Endothelial cell of umbilical vein (primary cell): ENCODE data around the gene TRPC5OS. TPM values are rescaled to one million over a fixed set of nuclear protein-coding genes. Genes with fewer than 3 reads are reported as not detected.

ENCODE experiments used
- BruUV-seq: library from RNA; stranded (reverse); fragments of 400-500 nt; replicated peaks from 2 replicates; lab custom pipeline; 2021; lab: Mats Ljungman, UMichigan
- CTCF ChIA-PET: fragments of 300-600, 350-600 bp; sonication (Branson Sonifier 250); formaldehyde crosslinking; loops from one replicate; lab custom pipeline; 2021; ENCODE audit warnings: antibody characterized with exemption, inconsistent platforms; lab: Charles Lee
- POLR2A ChIA-PET: fragments of 300-600, 350-600 bp; sonication (Branson Sonifier 250); formaldehyde crosslinking; loops from one replicate; lab custom pipeline; 2021; ENCODE audit warnings: antibody characterized with exemption, inconsistent platforms; lab: Charles Lee
- DNase-seq: peaks from one replicate; pipeline ENCODE4 v3.0.0-alpha.2; 2011; ENCODE audit warnings: low read depth, low spot score
- FAIRE-seq: peaks from 2 replicates; lab custom pipeline; 2011; peaks lifted over from hg19 to GRCh38; lab: Jason Lieb, UNC
- H2AFZ ChIP-seq: 2 replicates; pipeline ENCODE4 v1.6.0; 2012; ENCODE audit warnings: low read depth, low read length, control low read depth, inconsistent platforms
- H3K27ac ChIP-seq: 2 replicates; pipeline ENCODE4 v1.5.1; 2011; ENCODE audit warnings: low read depth, mild to moderate bottlenecking, control low read depth, low read length, moderate library complexity; ENCODE audit not compliant: insufficient read depth
- H3K27me3 ChIP-seq, 2 experiments: 2 replicates each; pipeline versions ENCODE4 v1.6.0 to v1.6.1; 2011; ENCODE audit warnings: low read length in 2 of 2, mixed read lengths in 1 of 2; ENCODE audit not compliant: control insufficient read depth in 2 of 2, insufficient read depth in 2 of 2
- H3K36me3 ChIP-seq, 2 experiments: 2 replicates in 1 of 2; 3 replicates in 1 of 2; pipeline ENCODE4 v1.5.1; 2011; ENCODE audit warnings: low read length in 2 of 2, mild to moderate bottlenecking in 1 of 2, moderate library complexity in 1 of 2; ENCODE audit not compliant: control insufficient read depth in 2 of 2, insufficient read depth in 2 of 2; ENCODE audit errors: extremely low read depth in 1 of 2
- H3K4me1 ChIP-seq: 3 replicates; pipeline ENCODE4 v1.5.1; 2011; ENCODE audit warnings: mild to moderate bottlenecking, low read length; ENCODE audit not compliant: control insufficient read depth, insufficient read depth; ENCODE audit errors: extremely low read depth
- H3K4me2 ChIP-seq: 2 replicates; pipeline ENCODE4 v1.6.1; 2011; ENCODE audit warnings: low read length, control low read depth, mixed read lengths; ENCODE audit not compliant: insufficient read depth
- H3K4me3 ChIP-seq, 3 experiments: fragments of 200-600 bp in 1 of 3; sonication (generic), shearing (Covaris generic) in 1 of 3; replicated peaks in 1 of 3; 2 replicates each; pipeline ENCODE4 v1.5.1; 2011 to 2016; ENCODE audit warnings: control low read depth in 3 of 3, low read length in 3 of 3, mild to moderate bottlenecking in 2 of 3, inconsistent platforms in 1 of 3, low read depth in 1 of 3, moderate library complexity in 1 of 3; ENCODE audit not compliant: insufficient read depth in 1 of 3
- H3K79me2 ChIP-seq: 2 replicates; pipeline ENCODE4 v1.6.0; 2012; ENCODE audit warnings: low read length, inconsistent platforms; ENCODE audit not compliant: control insufficient read depth, insufficient read depth
- H3K9ac ChIP-seq: replicated peaks from 2 replicates; pipeline ENCODE3; 2011; ENCODE audit warnings: low read length, control low read depth; ENCODE audit not compliant: insufficient read depth; ENCODE audit errors: extremely low read depth
- H3K9me1 ChIP-seq: replicated peaks from 3 replicates; pipeline ENCODE4 v1.6.0; 2011; ENCODE audit warnings: mild to moderate bottlenecking, low read length; ENCODE audit not compliant: control insufficient read depth, insufficient read depth; ENCODE audit errors: extremely low read depth
- H3K9me3 ChIP-seq: replicated peaks from 2 replicates; pipeline ENCODE4 v1.5.1; 2012; ENCODE audit warnings: low read length, inconsistent platforms; ENCODE audit not compliant: control insufficient read depth, insufficient read depth
- H4K20me1 ChIP-seq: replicated peaks from 2 replicates; pipeline ENCODE3; 2011; ENCODE audit warnings: mild to moderate bottlenecking, low read length; ENCODE audit not compliant: control insufficient read depth, insufficient read depth; ENCODE audit errors: extremely low read depth
- CTCF ChIP-seq, 2 donors: IDR thresholded peaks; 1 replicate in 1 of 2; 2 replicates in 1 of 2; pipeline ENCODE4 v1.5.1; 2011; ENCODE audit warnings: low read length in 2 of 2, mild to moderate bottlenecking in 2 of 2, moderate library complexity in 2 of 2, control low read depth in 1 of 2, inconsistent platforms in 1 of 2, low read depth in 1 of 2; ENCODE audit not compliant: insufficient read depth in 1 of 2; ENCODE audit errors: extremely low read depth in 1 of 2
- EZH2 ChIP-seq: IDR thresholded peaks from 2 replicates; pipeline ENCODE4 v1.6.1; 2012; ENCODE audit warnings: borderline replicate concordance, low read depth, mild to moderate bottlenecking, moderate library complexity, low read length, inconsistent platforms; ENCODE audit not compliant: severe bottlenecking
- FOS ChIP-seq: IDR thresholded peaks from 2 replicates; pipeline ENCODE4 v1.6.1; 2011; ENCODE audit warnings: mild to moderate bottlenecking, low read length, moderate library complexity, borderline replicate concordance; ENCODE audit not compliant: insufficient read depth
- GATA2 ChIP-seq: IDR thresholded peaks from 2 replicates; pipeline ENCODE4 v1.7.0; 2011; ENCODE audit warnings: low read depth, mild to moderate bottlenecking, moderate library complexity, mixed read lengths, low read length; ENCODE audit not compliant: insufficient read length, insufficient read depth
- JUN ChIP-seq: IDR thresholded peaks from 2 replicates; pipeline ENCODE4 v1.6.1; 2011; ENCODE audit warnings: borderline replicate concordance, low read depth; ENCODE audit not compliant: insufficient read length, insufficient read depth
- MAX ChIP-seq: IDR thresholded peaks from 2 replicates; pipeline ENCODE4 v1.6.1; 2011; ENCODE audit not compliant: insufficient read depth, insufficient read length
- MYC ChIP-seq: IDR thresholded peaks from one replicate; pipeline ENCODE4 v1.6.1; 2011; ENCODE audit warnings: mild to moderate bottlenecking, low read depth, low read length
- POLR2A ChIP-seq: IDR thresholded peaks from 2 replicates; pipeline ENCODE4 v1.6.1; 2012; ENCODE audit warnings: low read depth, mild to moderate bottlenecking, control low read depth, low read length
- POLR2AphosphoS5 ChIP-seq: IDR thresholded peaks from 2 replicates; pipeline ENCODE4 v1.6.1; 2012; ENCODE audit warnings: low read depth, mild to moderate bottlenecking, control low read depth, low read length, moderate library complexity; ENCODE audit not compliant: insufficient read depth
- dilution Hi-C: fragments of 300-500 bp; cut with MboI; formaldehyde crosslinking; loops from one replicate; pipeline ENCODE4 v1.15.0; 2019; ENCODE audit warnings: low sequenced_read_pairs; ENCODE audit not compliant: extremely low pct_ligation_motif_present
- intact Hi-C: fragments of 100-400 bp; cut with micrococcal nuclease; formaldehyde crosslinking; loops from one replicate; pipeline ENCODE4 v1.10.0; 2022
- polyA plus RNA-seq, 4 experiments: library from polyadenylated mRNA; depleted of rRNA in 3 of 4; stranded (reverse) in 3 of 4; unstranded in 1 of 4; fragments of >200 nt; gene quantifications; 2 replicates each; pipeline versions ENCODE4 v1.2.1 to v1.2.3, GENCODE V29; 2011 to 2012; ENCODE audit warnings: missing spikeins in 1 of 4
- total RNA-seq: library from RNA; stranded (reverse); gene quantifications from 2 replicates; pipeline ENCODE4 v1.2.3, GENCODE V29; 2021

TRPC5OS gene
- total and polyA plus RNA-seq, 2 donors (not counting 3 experiments of a cell fraction or from before 2014, with no cell fraction given) = not detected

DNA sequence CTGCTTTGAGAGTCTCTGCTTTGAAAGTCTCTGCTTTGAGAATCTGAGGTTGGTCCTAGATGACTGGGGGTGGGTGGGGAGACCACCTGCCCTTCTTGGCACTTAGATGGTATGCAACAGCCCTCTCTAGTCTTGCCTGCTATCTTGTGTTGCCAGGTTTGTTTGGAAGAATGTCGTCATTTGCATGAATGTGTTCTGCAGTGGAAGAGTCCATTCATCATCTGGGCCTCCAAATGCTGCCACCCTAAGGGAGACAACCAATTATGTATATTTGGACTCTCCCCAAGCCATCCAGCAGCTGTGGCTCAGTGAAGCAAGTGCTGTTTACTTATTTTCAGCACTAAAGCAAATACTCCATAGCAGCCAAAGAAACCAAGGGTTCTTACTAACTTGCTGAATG is 44.6 kb upstream of the TRPC5OS start:
- Histone ChIP-seq H3K9me3 (no peaks in the 10 kb centered on the region), H3K4me2 (no peak overlapping the region), H2AFZ (no peak overlapping the region), H3K9me1 (no peaks in the 10 kb centered on the region), H3K79me2 (no peaks in the 10 kb centered on the region), H3K36me3 (no peaks in the 10 kb centered on the region), H3K27ac (no peak overlapping the region), H3K4me3 (no peak overlapping the region), H3K4me1 (no peaks in the 10 kb centered on the region), H4K20me1 (no peaks in the 10 kb centered on the region), H3K9ac (no peak overlapping the region), H3K27me3 (no peaks in the 10 kb centered on the region)
- ChIA-PET POLR2A (no interaction called here), CTCF (no interaction called here)
- intact Hi-C loops = no loop called here
- BruUV-seq = no TSS peak
- FAIRE-seq (no peak), DNase-seq (no peak)
- dilution Hi-C loops = no loop called here
- TF ChIP-seq EZH2 (no peak), MAX (no peak), GATA2 (no peak), MYC (no peak), POLR2AphosphoS5 (no peak), CTCF (IDR thresholded peaks at IDR 0.05; ENCODE audit: extremely low read depth in 1 of 2, insufficient read depth in 1 of 2, low read depth in 1 of 2, low read length in 2 of 2) (no peak), POLR2A (no peak), JUN (no peak), FOS (no peak)
